ENCODE results near the gene MYH15. TPM values are rescaled to one million over a fixed set of nuclear protein-coding genes. Genes with fewer than 3 reads are reported as not detected.

Gene MYH15
- total and polyA plus RNA-seq, 2 experiments from 2014 or later = 1.5 TPM

- TF ChIP-seq CTCF (IDR thresholded peaks at IDR 0.05; ENCODE audit: poor library complexity) = no peak
- no peak for TF ChIP-seq EZH2phosphoT487 (IDR thresholded peaks at IDR 0.05; ENCODE audit: low read depth, severe bottlenecking, unreplicated experiment)
- TF ChIP-seq EZH2 (IDR thresholded peaks at IDR 0.05; ENCODE audit: borderline replicate concordance) = no peak
- peaks cover 7% of the 10 kb centered on the region for H3K4me1 ChIP-seq (ENCODE audit: insufficient read depth)
- H3K4me2 ChIP-seq = no peak overlapping the region
- no peak overlapping the region for H2AFZ ChIP-seq
- no peaks in the 10 kb centered on the region for H4K20me1 ChIP-seq (ENCODE audit: insufficient read depth, poor library complexity, severe bottlenecking)
- no peak overlapping the region for H3K27ac ChIP-seq
- no peaks in the 10 kb centered on the region for H3K27me3 ChIP-seq
- no peaks in the 10 kb centered on the region for H3K9me3 ChIP-seq (ENCODE audit: low read depth)
- no peaks in the 10 kb centered on the region for H3K79me2 ChIP-seq
- DNase-seq (ENCODE audit: low spot score) = no peak
- H3K4me3 ChIP-seq = no peak overlapping the region
- no peaks in the 10 kb centered on the region for H3K36me3 ChIP-seq (replicated peaks; ENCODE audit: insufficient read depth, low read depth)
- no peaks in the 10 kb centered on the region for H3K9me2 ChIP-seq (replicated peaks; ENCODE audit: insufficient read depth)
These were observed 43.8 kb upstream of the MYH15 start for GRCh38 chr3:108554229-108554628.

- H3K79me2 ChIP-seq = no peaks in the 10 kb centered on the region
- no peak overlapping the region for H3K27ac ChIP-seq
- no peak overlapping the region for H3K4me3 ChIP-seq
- no peaks in the 10 kb centered on the region for H4K20me1 ChIP-seq (ENCODE audit: insufficient read depth, poor library complexity, severe bottlenecking)
- TF ChIP-seq EZH2 (IDR thresholded peaks at IDR 0.05; ENCODE audit: borderline replicate concordance) (no peak), CTCF (IDR thresholded peaks at IDR 0.05; ENCODE audit: poor library complexity) (peak; percentile 69), EZH2phosphoT487 (IDR thresholded peaks at IDR 0.05; ENCODE audit: low read depth, severe bottlenecking, unreplicated experiment) (no peak)
- peaks cover 7% of the 10 kb centered on the region for H3K4me1 ChIP-seq (ENCODE audit: insufficient read depth)
- peak; percentile 64 for DNase-seq (ENCODE audit: low spot score)
- H3K4me2 ChIP-seq = no peak overlapping the region
- no peaks in the 10 kb centered on the region for H3K27me3 ChIP-seq
- H3K36me3 ChIP-seq (replicated peaks; ENCODE audit: insufficient read depth, low read depth) = no peaks in the 10 kb centered on the region
- 71% methylated on average over 4 of the region's 4 CpGs for WGBS (ENCODE audit: low lambda C conversion rate, missing lambda C conversion rate)
- H3K9me2 ChIP-seq (replicated peaks; ENCODE audit: insufficient read depth) = no peaks in the 10 kb centered on the region
- no peaks in the 10 kb centered on the region for H3K9me3 ChIP-seq (ENCODE audit: low read depth)
- H2AFZ ChIP-seq = no peak overlapping the region
These were observed 42.1 kb upstream of the MYH15 start for GRCh38 chr3:108552267-108553159.

- Histone ChIP-seq H2AFZ (no peak overlapping the region), H3K36me3 (replicated peaks; ENCODE audit: insufficient read depth, low read depth) (no peaks in the 10 kb centered on the region), H3K4me1 (ENCODE audit: insufficient read depth) (no peaks in the 10 kb centered on the region), H3K9me2 (replicated peaks; ENCODE audit: insufficient read depth) (no peaks in the 10 kb centered on the region), H3K27ac (no peak overlapping the region), H3K79me2 (no peaks in the 10 kb centered on the region), H3K4me2 (no peak overlapping the region), H4K20me1 (ENCODE audit: insufficient read depth, poor library complexity, severe bottlenecking) (no peaks in the 10 kb centered on the region), H3K27me3 (no peaks in the 10 kb centered on the region), H3K9me3 (ENCODE audit: low read depth) (no peaks in the 10 kb centered on the region), H3K4me3 (no peak overlapping the region)
- TF ChIP-seq EZH2phosphoT487 (IDR thresholded peaks at IDR 0.05; ENCODE audit: low read depth, severe bottlenecking, unreplicated experiment) (no peak), EZH2 (IDR thresholded peaks at IDR 0.05; ENCODE audit: borderline replicate concordance) (no peak), CTCF (IDR thresholded peaks at IDR 0.05; ENCODE audit: poor library complexity) (no peak)
- 85% methylated on average over 2 of the region's 2 CpGs for WGBS (ENCODE audit: low lambda C conversion rate, missing lambda C conversion rate)
- no peak for DNase-seq (ENCODE audit: low spot score)
These were observed 38.5 kb upstream of the MYH15 start for GRCh38 chr3:108548886-108549285.

Measured in hepatocyte (in vitro differentiated cells).